A673 (cell line): ENCODE data around the gene SPNS2.

Experiments
- CTCF ChIP-seq: fragments of 300-800, 200-600 bp; sonication (generic); conservative IDR thresholded peaks from 2 replicates; pipeline ENCODE4 v1.5.1; 2017; ENCODE audit warnings: low read depth, mild to moderate bottlenecking, antibody characterized with exemption, low read length, moderate library complexity, mixed read lengths
- EZH2 ChIP-seq: fragments of 200-600 bp; sonication (generic); IDR thresholded peaks from 2 replicates; pipeline ENCODE4 v1.6.1; 2017; ENCODE audit warnings: borderline replicate concordance, low read depth, mild to moderate bottlenecking, mixed read lengths, antibody characterized with exemption, low read length; ENCODE audit not compliant: poor library complexity, severe bottlenecking

GRCh38 chr17:4511199-4511932 is 12.7 kb downstream of the SPNS2 start:
- TF ChIP-seq CTCF (no peak), EZH2 (no peak)
